Activated T-helper 1 cell treated with anti-CD3 and anti-CD28 coated beads, Interleukin-2, amount 50 U/mL, for 16 hours (primary cell): ENCODE measurements around the gene GALNT14.

Source experiments
- DNase-seq, 2 donors: peaks; one replicate each; pipeline ENCODE4 v3.0.0-alpha.2; 2020; ENCODE audit warnings: low read depth in 1 of 2, low spot score in 1 of 2

Gene GALNT14

DNA sequence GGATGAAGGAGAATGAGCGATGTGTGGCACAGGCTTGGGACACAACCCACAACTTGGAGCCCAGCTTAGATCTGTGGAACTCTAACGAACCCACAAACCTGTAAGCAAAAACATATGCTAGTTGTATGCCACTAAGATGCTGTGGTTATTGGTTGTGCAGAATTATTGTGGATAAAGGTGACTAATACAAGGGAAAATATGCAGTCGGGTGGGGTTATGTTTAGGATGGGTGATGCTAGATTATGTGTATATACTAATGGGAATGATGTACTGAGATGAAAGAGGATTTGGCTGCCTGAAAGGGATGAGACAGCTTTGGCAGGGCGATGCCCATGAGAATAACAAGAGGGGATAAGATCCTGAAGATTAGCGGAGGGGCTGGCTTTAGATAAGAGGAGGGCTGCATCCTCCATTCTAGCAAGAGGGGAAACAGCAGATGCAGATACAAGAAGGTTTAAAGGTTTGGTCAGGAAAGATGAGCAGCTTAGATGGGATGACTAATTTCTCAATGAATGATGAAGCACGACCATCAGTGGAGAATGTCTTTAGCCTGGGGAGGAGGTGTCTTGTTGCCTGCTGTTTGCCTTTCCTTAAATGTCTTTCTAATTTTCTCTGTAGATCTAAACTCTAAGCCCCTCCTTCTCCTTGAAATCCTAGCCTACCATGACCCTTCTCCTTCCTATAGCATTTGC is 49.6 kb downstream of the GALNT14 start:
- no peak for DNase-seq

DNA sequence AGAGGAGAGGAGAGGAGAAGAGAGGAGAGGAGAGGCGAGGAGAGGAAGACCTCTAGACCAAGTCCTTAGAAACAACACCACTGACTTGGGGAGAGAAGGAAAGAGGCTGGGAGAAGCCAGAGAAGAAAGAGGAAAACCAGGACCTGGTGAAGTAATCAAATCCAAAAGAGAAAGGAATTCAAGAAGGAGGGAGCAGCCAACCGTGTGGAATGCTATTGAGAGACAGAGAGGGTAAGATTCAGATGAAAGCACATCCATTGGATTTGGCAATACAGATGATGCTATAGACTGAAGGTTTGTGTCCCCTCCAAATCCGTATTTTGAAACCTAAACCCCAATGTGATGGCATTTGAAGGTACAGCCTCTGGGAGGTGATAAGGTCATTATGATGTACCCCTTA is 50.7 kb downstream of the GALNT14 start:
- no peak for DNase-seq

DNA sequence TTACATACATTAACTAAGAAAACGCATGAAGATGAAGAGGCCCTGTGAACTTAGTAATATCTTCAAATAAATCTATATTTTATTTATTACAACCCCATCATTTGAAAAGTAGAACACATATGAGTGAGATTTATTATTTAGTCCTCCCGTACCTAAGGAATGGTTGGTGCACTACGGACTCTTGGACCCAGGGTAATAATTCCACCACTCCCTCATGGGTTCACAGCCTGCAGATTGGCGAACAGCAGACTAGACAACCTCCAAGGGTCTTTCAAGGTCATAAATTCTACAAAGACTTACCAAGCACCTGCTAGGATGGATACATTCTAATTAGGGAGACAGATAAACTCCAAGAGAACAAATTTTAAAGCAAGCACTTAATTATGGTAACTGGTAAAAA is 51.6 kb downstream of the GALNT14 start:
- no peak for DNase-seq

DNA sequence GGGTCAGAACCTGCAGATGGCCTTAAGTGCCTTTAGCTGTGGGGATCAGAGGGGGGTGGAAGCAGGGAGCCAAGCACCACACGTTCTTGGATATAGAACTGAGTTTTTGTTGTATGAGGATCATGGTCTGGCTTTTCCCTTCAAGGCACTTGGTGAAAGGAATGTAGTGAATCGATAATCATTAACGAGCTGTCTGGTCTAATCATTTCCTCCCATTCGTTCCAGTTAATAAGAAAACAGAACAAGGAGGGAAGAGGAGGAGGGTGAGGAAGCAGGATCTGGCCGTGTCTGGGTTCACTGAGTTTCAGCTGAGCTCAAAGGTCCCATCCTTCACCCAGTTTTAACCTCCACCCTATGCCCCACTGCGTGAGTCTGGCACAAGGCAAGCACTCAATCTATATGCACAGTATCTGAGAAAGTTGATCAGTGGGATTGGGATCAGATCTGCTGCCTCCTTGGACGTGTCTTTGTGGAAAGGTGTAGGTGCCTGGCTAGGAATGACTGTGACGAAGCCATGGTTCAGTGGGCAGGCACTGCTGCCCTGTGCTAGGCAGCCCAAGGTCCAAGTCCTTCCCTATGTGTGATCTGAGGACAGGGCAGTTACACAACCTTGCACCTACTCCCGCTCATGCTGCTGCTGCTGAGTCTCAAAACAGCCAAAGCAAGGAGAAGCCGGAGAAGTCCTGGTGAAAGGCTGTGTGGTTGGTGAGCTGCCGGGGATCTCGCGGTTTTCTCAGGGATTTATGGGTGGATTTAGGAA is 54.8 kb downstream of the GALNT14 start:
- no peak for DNase-seq

DNA sequence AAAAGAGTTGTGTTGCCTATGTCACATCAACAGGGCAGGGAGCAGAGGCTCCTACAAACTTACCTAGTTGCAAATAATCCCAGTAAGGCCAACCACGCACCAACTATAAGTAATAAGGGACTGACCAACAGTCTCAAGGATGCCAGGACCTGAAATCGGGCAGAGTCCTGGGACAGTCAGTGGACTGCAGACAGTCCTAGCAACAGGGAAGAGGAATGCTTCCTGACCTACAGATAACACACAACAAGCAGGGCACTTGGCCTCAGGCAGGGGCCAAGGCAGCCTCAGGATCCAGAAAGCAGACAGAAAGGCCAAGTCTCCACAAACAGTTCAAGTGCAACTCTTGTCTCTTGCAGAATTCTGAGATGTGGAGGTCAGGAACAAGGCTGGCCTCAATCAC is 56.2 kb downstream of the GALNT14 start:
- DNase-seq = no peak

DNA sequence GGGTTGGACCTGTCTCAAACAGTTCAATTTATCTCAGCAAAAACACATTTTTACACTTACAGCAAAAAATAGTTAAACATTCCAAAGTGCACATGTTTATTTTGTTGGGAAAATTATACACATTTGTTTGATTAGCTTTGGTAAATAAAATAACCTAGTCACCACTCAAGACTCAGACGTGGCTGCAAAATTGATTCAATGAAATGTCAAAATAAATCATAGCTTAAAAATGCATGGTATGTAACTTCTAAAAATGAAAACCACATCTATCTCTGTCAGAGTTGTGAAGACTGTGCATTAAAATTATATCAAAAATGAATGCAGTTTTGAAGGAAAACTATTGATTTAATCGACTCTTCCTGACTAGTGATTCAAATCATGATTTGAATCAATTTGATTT is 56.7 kb downstream of the GALNT14 start:
- DNase-seq = no peak

DNA sequence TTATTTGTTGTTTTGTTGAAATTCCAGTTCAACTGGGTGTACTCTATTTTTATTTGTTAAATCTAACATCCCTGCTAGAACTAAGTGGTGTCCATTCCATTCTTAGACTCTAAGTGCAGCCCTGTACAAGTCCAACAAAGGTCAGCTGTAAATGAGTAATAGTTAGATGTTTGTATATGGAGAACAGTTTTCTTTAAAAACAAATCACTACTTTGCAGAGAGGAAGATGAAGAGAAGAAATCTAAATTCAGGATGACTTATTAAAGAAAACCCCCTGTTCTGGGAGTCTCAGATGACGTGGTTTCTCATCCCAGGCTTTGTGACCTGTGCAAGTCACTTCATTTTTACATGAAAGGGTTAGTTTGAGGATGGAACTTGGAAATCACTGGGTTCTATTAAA is 57.9 kb downstream of the GALNT14 start:
- DNase-seq = no peak

DNA sequence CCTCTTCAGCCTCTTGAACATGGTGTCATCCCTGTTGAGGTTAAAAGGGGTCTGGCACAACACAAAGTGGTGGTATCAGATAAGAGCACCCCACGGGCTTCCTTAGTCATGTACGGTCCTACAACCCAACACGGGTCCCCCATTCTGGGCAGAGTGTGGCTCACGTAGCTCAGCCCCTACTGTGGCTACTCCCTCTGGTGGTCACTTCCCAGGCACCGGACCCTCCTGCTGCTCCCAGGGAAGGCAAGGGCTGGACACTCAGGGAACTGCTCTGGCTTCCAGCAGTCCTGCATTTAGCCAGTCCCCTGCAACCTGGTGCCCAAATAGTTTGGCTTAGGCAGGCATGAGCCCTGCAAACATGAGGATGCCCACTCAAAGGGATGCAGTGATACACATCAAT is 58.6 kb downstream of the GALNT14 start:
- no peak for DNase-seq

DNA sequence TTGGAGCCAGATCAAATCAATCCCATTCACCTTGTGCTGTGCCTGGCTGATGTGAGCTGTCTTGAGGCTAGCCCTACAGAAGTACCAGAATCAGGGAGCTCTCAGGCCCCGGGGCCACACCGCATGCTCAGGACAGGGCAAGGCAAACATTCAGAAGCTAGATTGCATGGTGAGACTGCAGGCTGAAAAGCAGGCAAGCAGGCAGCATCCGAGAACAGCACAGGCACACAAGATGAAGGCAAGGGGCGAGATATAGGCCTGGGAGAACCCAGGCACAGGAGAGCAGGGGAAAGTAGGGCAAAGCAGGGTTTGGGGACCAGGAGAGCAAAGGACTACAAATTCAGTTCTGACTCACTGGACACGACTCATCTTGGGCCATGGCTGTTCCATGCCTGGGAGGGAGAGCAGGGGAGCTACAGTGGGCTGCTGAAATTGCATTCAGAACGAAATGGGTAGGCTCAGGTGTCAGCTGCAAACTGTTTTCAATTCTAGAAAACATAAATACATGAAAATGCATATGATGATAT is 59.6 kb downstream of the GALNT14 start:
- DNase-seq = no peak

DNA sequence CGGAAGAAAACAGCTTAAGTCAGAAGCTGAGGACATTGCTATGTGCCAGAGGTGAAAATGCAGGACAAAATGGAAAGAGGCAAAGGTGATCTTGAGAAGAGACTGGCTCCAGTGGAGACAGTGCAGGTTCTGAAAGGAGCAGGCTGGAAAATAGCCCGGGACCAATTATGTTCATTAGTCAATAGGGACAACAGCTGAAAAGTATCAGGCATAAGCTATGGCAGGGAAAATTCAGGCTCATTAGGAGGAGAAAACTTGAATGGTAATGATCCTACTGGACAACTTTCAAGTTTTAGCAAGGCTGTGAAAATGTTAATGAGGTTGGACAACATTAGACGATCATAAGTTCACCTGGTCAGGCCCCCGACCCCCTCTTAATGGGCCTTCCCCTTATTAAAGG is 60.2 kb downstream of the GALNT14 start:
- DNase-seq = no peak

DNA sequence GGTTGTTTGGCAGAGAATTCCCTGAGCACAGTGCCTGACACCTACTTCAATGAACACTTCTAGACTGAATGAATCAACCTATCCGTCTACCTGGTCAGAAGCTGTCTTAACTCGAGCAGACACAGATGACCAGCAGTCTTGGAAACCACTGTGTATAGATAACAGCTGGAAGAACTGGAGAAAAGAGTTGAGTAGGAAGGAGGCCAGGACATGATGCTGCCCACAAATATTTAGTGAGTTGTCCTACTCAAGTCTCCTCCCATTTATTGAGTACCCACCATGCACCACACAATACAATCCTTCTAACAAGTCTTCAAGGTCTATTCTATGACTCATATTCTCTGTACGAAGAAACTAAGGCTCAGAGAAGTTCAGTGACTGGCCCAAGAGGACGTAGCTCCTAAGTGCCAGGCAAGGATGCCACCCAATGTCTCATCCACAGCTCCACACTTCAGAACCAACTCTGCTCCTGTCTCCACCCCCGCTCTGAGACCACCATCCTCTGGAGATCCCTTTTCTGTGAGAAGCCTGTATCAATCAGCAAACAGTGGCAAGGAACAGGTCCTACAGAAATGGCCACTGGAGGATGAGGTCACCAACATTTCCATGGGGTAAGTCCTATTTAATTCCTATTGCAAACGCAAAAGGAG is 62.2 kb downstream of the GALNT14 start:
- no peak for DNase-seq

DNA sequence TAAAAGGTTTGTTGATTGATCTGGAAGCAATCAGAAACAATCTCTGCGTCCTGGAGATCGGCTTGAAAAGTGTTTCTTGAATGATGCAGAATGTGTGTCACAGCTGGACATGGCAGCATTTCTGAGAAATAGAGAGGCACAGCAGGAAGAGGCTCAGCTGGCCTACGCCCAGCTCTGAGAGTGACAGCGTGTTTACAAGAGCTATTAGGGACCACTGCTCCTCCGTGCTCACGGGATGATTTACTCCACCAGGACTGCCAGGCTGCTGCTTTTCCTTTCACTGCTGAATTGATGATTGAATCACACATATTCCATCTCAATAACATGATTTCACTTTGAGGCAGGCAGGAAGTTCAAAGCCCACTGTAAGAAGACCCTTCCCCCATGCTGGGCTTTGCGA is 62.8 kb downstream of the GALNT14 start:
- no peak for DNase-seq

DNA sequence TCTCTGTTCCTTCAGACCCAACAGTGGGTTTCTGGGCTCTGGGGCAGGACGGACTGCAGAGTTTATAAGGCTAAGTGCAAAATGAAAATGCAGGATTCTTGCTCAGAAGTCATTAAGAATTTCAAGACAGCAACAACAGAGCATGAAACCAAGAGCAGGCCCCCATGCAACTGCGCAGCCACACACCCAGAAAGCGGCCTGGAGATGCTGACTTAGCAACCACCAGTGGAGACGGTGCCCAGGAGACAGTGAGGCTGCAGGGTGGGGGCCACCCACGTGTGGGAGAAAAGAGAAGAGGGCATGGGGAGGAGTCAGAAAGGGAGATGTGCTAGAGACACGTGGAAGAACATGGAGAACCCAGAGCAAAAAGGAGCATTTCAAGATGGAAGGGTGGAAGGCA is 66.5 kb downstream of the GALNT14 start:
- no peak for DNase-seq

DNA sequence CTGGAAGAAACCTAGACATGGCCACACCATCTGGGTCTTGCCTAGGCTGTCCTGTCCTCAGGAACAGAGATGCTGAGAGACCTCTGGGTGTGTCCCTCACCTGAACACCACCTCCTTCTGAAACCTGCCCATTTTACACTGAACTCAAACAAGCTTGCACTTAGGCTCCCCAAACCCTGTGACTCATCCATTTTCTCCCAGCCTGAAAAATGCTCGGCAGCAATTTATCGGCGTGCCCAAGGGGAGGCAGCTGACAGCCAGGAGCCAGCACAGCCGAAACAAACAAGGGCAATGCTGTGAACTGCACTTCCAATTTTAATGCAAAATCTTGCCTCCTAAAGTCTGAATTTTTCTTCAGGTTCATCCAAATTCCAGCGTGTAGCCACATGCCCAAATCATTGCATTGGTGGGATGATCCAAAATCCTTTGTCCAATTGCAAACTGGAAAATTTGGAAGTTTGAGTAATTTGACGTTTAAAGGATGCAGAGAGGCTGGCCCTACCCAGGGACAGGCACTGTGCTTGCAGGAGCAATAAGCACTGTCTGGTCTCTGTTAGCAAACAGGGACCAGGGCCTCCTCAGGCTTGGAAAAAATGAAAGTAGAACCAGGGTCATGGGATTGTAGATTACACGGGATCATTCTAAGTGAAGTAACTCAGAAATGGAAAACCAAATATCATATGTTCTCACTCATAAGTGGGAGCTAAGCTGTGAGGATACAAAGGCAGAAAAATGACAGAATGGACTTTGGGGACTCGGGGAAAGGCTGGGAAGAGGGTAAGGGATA is 67.7 kb downstream of the GALNT14 start:
- no peak for DNase-seq

DNA sequence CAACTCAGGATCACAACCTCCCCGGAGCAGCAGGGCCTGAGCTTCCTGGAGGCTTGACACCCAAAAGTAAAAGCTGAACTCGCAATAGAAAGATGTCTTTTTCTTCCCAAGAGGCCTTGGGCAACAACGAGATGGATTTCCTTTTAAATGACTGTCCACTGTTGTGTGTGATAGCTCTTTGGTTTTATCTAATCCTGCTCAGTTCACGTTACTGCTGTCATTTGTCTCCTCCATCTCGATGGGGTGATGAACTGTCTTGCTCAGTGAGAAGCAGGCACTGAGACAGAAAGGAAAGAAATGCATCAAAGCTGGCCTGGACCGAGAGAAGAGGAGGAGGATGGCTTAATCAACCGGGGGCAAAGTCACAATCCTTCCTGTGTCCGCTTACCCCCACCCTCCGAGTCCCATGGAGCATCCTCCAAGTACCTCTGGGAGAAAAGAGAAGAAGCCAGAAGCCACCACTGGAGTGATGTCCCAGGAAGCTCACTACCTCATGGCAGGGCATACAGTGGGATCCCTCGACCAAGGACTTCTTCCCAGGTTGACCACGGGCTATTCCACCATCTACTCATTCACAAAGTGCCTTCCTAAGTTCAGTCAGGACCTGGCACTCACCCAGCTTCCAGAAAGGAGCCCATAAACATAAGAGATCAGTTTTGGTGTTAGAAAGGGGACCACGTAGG is 68.5 kb downstream of the GALNT14 start:
- DNase-seq = no peak

DNA sequence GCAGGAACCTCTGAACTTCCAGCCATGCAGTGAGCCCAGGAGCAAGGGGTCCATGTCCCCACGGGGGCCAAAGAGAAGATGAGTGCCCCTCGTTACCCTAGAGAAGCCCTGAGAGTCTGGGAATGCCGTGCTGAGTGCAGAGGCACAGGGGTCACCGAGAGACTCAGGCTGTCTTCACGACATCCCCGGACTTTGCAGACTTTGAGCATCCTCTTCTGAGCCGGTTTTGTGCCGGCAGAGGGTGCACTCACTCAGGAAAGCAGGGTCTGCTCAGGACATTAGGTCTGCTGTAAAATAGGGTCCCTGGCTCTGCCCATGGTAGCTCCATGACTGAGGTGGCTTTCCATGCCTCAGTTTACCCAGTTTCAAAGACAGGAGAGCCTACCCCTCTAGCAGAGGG is 71.0 kb downstream of the GALNT14 start:
- DNase-seq = no peak

DNA sequence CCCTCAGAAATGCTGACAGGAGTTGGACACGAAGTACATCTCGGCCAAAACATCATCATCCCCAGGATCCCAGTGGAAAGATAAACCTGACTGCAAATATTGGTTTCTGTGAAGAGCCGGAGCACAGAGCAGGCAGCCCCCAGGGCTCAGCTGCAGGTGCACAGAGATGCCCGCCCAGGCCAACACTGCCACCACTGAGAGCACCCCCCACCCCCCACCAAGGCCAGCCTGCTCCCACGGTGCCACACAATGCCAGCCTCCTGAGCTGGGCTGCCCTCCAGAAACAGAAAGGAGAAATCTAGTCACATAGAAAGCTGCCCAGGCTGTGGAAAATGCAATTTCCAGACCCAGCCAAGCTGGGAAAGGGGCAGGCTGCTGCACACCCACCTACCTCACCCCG is 71.7 kb downstream of the GALNT14 start:
- no peak for DNase-seq

DNA sequence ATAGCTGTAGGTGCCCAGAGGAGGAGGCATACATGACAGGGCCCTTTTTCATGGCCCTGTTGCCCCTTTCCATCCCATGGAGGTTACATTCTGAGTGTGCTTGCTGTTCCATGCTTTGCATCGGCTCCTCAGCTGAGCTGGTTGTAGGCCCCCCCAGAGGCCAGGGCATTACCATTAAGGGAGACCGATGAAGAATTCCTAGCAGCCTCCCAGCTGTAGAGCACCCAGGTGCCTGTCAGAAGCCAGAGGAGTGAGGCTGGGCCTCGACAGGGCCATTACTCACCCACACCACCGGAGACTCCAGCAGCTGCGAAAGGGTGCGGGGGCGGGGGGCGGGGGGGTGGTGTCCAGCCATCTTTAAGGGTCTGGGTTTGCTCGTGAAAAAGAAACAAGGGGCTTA is 72.2 kb downstream of the GALNT14 start:
- DNase-seq = no peak

DNA sequence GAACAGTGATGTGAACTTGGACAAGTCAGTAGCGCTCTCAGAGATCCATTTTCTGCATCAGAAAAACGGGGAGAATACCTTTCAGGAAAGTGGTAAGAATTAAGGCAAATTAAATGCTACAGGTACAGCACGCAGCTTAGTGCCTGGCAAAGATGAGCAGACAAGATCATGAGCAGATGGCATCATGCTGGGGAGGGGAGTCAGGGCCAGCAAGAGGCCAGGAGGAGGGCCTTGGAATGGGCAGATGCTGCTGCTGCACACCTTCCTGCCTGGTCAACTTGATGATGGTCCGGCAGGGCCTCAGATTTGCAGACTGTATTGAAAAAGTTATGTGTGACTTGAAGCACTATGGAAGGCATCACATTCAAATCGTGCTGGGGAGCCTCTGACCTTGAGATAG is 72.9 kb downstream of the GALNT14 start:
- DNase-seq = no peak

DNA sequence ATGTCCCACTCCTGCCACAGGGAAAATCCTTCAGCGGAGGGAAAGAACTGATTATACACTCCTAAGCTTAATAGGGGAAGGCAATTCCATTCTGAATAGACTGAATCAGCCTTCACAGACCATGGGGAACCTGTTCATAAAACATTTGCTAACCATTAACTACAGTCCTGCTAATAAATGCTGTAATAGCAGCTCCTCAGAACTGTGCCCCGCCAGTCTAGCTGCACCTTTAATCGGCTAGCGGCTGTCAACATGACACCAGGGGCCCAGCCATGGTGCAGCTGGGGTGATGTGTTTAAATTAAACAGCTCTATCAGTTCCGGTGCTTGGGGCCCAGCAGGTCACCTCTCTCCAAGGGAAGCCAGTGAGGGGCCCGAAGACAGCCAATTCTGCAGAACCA is 77.8 kb downstream of the GALNT14 start:
- no peak for DNase-seq
